HG03558 (cell line): ENCODE measurements around the gene LRP8.

ENCODE experiments used
- ATAC-seq: cut with Tn5 transposase; IDR thresholded peaks from one replicate; pipeline ENCODE4 v1.9.1; 2021; ENCODE audit warnings: moderate number of reproducible peaks; ENCODE audit not compliant: unreplicated experiment; ENCODE audit errors: extremely low read depth

LRP8 gene

GRCh38 chr1:53324728-53325297 is 3.1 kb downstream of the LRP8 start:
- ATAC-seq = no peak

GRCh38 chr1:53324321-53324720 is 3.5 kb downstream of the LRP8 start:
- no peak for ATAC-seq

- no peak for ATAC-seq
These were observed 4.6 kb downstream of the LRP8 start for GRCh38 chr1:53323316-53323715.

- ATAC-seq = no peak
These were observed 5.9 kb downstream of the LRP8 start for GRCh38 chr1:53321776-53322602.

GRCh38 chr1:53321366-53321765 is 6.5 kb downstream of the LRP8 start:
- no peak for ATAC-seq

- ATAC-seq = no peak
These were observed 7.2 kb downstream of the LRP8 start for GRCh38 chr1:53320646-53321045.

- no peak for ATAC-seq
These were observed 8.4 kb downstream of the LRP8 start for GRCh38 chr1:53319296-53320101.

GRCh38 chr1:53317646-53318539 is 10.0 kb downstream of the LRP8 start:
- no peak for ATAC-seq

GRCh38 chr1:53316766-53317581 is 10.9 kb downstream of the LRP8 start:
- ATAC-seq = no peak

- ATAC-seq = no peak
These were observed 11.5 kb downstream of the LRP8 start for GRCh38 chr1:53316424-53316765.

- ATAC-seq = no peak
These were observed 12.1 kb downstream of the LRP8 start for GRCh38 chr1:53315456-53316423.

- ATAC-seq = no peak
These were observed 12.8 kb downstream of the LRP8 start for GRCh38 chr1:53315046-53315445.

- ATAC-seq = no peak
These were observed 13.3 kb downstream of the LRP8 start for GRCh38 chr1:53314606-53315005.

GRCh38 chr1:53314096-53314495 is 13.8 kb downstream of the LRP8 start:
- ATAC-seq = no peak

- no peak for ATAC-seq
These were observed 14.3 kb downstream of the LRP8 start for GRCh38 chr1:53313556-53313955.

GRCh38 chr1:53311702-53312305 is 16.1 kb downstream of the LRP8 start:
- no peak for ATAC-seq

- ATAC-seq = no peak
These were observed 16.8 kb downstream of the LRP8 start for GRCh38 chr1:53310847-53311681.
